CD4-positive, CD25-positive, alpha-beta regulatory T cell (primary cell): ENCODE data around the gene UEVLD. TPM values are rescaled to one million over a fixed set of nuclear protein-coding genes. Genes with fewer than 3 reads are reported as not detected.
A peak's percentile ranks its signal among the peaks of the same experiment; 100 is the strongest.
"Not testable (repeated sequence)": the region's sequence is repeated elsewhere in the genome, so short reads cannot be mapped to it uniquely, and the experiment has no call there.

Experiments used
- ATAC-seq, 2 donors: fragments of 150-1000 bp; cut with Tn5 transposase; one replicate each; pipeline ENCODE4 v1.10.0; 2021; ENCODE audit warnings: low read depth in 2 of 2, moderate number of reproducible peaks in 2 of 2, moderate library complexity in 1 of 2
- DNase-seq, 3 donors: peaks; one replicate each; pipeline versions ENCODE4 v3.0.0 to v3.0.0-alpha.2; 2012 to 2022; ENCODE audit warnings: mixed read lengths in 1 of 3
- H3K27ac ChIP-seq: one replicate; pipeline ENCODE4 v1.7.0; 2013; ENCODE audit warnings: mild to moderate bottlenecking, low read length; ENCODE audit not compliant: insufficient read depth, poor library complexity, severe bottlenecking
- H3K27me3 ChIP-seq: one replicate; pipeline ENCODE4 v1.7.0; 2013; ENCODE audit warnings: low read length; ENCODE audit not compliant: control insufficient read depth, insufficient read depth
- H3K36me3 ChIP-seq: one replicate; pipeline ENCODE4 v1.7.0; 2013; ENCODE audit warnings: mild to moderate bottlenecking, low read length, moderate library complexity; ENCODE audit not compliant: control insufficient read depth, insufficient read depth
- H3K4me1 ChIP-seq: 2 replicates; pipeline ENCODE4 v1.7.0; 2013; ENCODE audit warnings: mild to moderate bottlenecking, low read length; ENCODE audit not compliant: insufficient read depth, control insufficient read depth, poor library complexity, severe bottlenecking
- H3K4me3 ChIP-seq: one replicate; pipeline ENCODE4 v1.7.0; 2013; ENCODE audit warnings: low read depth, mild to moderate bottlenecking, low read length, moderate library complexity
- H3K9me3 ChIP-seq, 2 experiments: 1 replicate in 1 of 2; 2 replicates in 1 of 2; pipeline ENCODE4 v1.7.0; 2013; ENCODE audit warnings: low read length in 2 of 2, mild to moderate bottlenecking in 1 of 2, moderate library complexity in 1 of 2; ENCODE audit not compliant: control insufficient read depth in 2 of 2
- H3K27ac Mint-ChIP-seq, 3 donors: one replicate each; pipeline ENCODE4 v1.8.0; 2020 to 2022; ENCODE audit warnings: mild to moderate bottlenecking in 3 of 3, mixed read lengths in 3 of 3, moderate library complexity in 2 of 3
- H3K27me3 Mint-ChIP-seq: one replicate; pipeline ENCODE4 v1.8.0; 2022; ENCODE audit warnings: mild to moderate bottlenecking, mixed read lengths
- H3K36me3 Mint-ChIP-seq: one replicate; pipeline ENCODE4 v1.8.0; 2020; ENCODE audit warnings: mixed read lengths
- H3K4me1 Mint-ChIP-seq, 4 donors: one replicate each; pipeline ENCODE4 v1.8.0; 2020 to 2022; ENCODE audit warnings: mixed read lengths in 4 of 4, mild to moderate bottlenecking in 1 of 4
- H3K4me3 Mint-ChIP-seq, 4 donors: one replicate each; pipeline ENCODE4 v1.8.0; 2020 to 2022; ENCODE audit warnings: mild to moderate bottlenecking in 4 of 4, mixed read lengths in 4 of 4, moderate library complexity in 3 of 4
- H3K9me3 Mint-ChIP-seq, 7 donors: one replicate each; pipeline ENCODE4 v1.8.0; 2020 to 2022; ENCODE audit warnings: mixed read lengths in 7 of 7, mild to moderate bottlenecking in 3 of 7, moderate library complexity in 2 of 7
- polyA plus RNA-seq, 4 donors: library from polyadenylated mRNA; unstranded; fragments of 300-500 nt; fragmentation: Illumina TruSeq; gene quantifications; one replicate each; pipeline ENCODE4 v1.2.3, GENCODE V29; 2021
- total RNA-seq: library from RNA; stranded (reverse); gene quantifications from one replicate; pipeline ENCODE4 v1.2.3, GENCODE V29; 2022

UEVLD gene
- total and polyA plus RNA-seq, 5 donors from 2014 or later = 5.6 to 11.6 (median 6.3) TPM

- DNase-seq (no peak), ATAC-seq (no peak)
- H3K36me3 ChIP-seq = peaks cover 2% of the 10 kb centered on the region
- H3K36me3 Mint-ChIP-seq = peaks cover 6% of the 10 kb centered on the region
- no peak overlapping the region for H3K4me3 Mint-ChIP-seq
- H3K4me1 Mint-ChIP-seq = no peaks in the 10 kb centered on the region
- H3K27ac Mint-ChIP-seq = no peak overlapping the region
- no peaks in the 10 kb centered on the region for H3K4me1 ChIP-seq
- no peaks in the 10 kb centered on the region for H3K27me3 ChIP-seq
- no peaks in the 10 kb centered on the region for H3K9me3 ChIP-seq
- no peak overlapping the region for H3K27ac ChIP-seq
- H3K27me3 Mint-ChIP-seq = no peaks in the 10 kb centered on the region
- H3K4me3 ChIP-seq = no peak overlapping the region
- H3K9me3 Mint-ChIP-seq = no peaks in the 10 kb centered on the region
These were observed 12.5 kb upstream of the UEVLD start for GRCh38 chr11:18600915-18601569.

- H3K27me3 Mint-ChIP-seq = no peaks in the 10 kb centered on the region
- peak within 1 kb of the TSS in 2 of 3 donors; percentile 32 to 40 for H3K27ac Mint-ChIP-seq
- Histone ChIP-seq H3K27ac (no peak within 1 kb of the TSS), H3K27me3 (no peaks in the 10 kb centered on the region), H3K36me3 (no peaks in the 10 kb centered on the region), H3K9me3 (no peaks in the 10 kb centered on the region), H3K4me1 (no peaks in the 10 kb centered on the region), H3K4me3 (no peak within 1 kb of the TSS)
- ATAC-seq (no peak), DNase-seq (no peak)
- no peaks in the 10 kb centered on the region for H3K4me1 Mint-ChIP-seq
- H3K36me3 Mint-ChIP-seq = no peaks in the 10 kb centered on the region
- no peak within 1 kb of the TSS for H3K4me3 Mint-ChIP-seq
- H3K9me3 Mint-ChIP-seq = no peaks in the 10 kb centered on the region
These were observed 11.3 kb upstream of the UEVLD start, which contains the start of gene MISFA for GRCh38 chr11:18599739-18600230. Gene MISFA (plus strand): TSS chr11:18599789. CDS start chr11:18599929, 140 bp downstream.

GRCh38 chr11:18594999-18595749, 6.6 kb upstream of the UEVLD start:
- no peaks in the 10 kb centered on the region for H3K9me3 Mint-ChIP-seq
- no peaks in the 10 kb centered on the region for H3K36me3 Mint-ChIP-seq
- no peak overlapping the region for H3K4me3 Mint-ChIP-seq
- ATAC-seq (no peak), DNase-seq (no peak)
- H3K27ac Mint-ChIP-seq = no peak overlapping the region
- Histone ChIP-seq H3K36me3 (no peaks in the 10 kb centered on the region), H3K4me1 (peaks cover 10% of the 10 kb centered on the region), H3K4me3 (no peak overlapping the region), H3K27me3 (no peaks in the 10 kb centered on the region), H3K9me3 (no peaks in the 10 kb centered on the region), H3K27ac (no peak overlapping the region)
- H3K27me3 Mint-ChIP-seq = no peaks in the 10 kb centered on the region
- peaks cover 0 to 14% (median 7%) of the 10 kb centered on the region in 4 donors for H3K4me1 Mint-ChIP-seq

- H3K9me3 Mint-ChIP-seq, H3K27me3 ChIP-seq, H3K27ac ChIP-seq, DNase-seq, H3K27me3 Mint-ChIP-seq, ATAC-seq, H3K36me3 Mint-ChIP-seq, H3K4me3 Mint-ChIP-seq, H3K9me3 ChIP-seq, H3K4me3 ChIP-seq, H3K36me3 ChIP-seq, H3K27ac Mint-ChIP-seq: not testable (repeated sequence)
- H3K4me1 Mint-ChIP-seq = peaks cover 0 to 14% (median 8%) of the 10 kb centered on the region in 4 donors
- peaks cover 20% of the 10 kb centered on the region for H3K4me1 ChIP-seq
These were observed 5.6 kb upstream of the UEVLD start for GRCh38 chr11:18594088-18594487.

GRCh38 chr11:18590571-18590970, 2.0 kb upstream of the UEVLD start:
- no peaks in the 10 kb centered on the region for H3K36me3 ChIP-seq
- H3K4me1 ChIP-seq = peaks cover 38% of the 10 kb centered on the region
- no peaks in the 10 kb centered on the region for H3K9me3 ChIP-seq
- Mint-ChIP-seq H3K36me3 (no peaks in the 10 kb centered on the region), H3K27ac (peak overlapping the region in 1 of 3 donors; percentile 53), H3K9me3 (no peaks in the 10 kb centered on the region), H3K4me1 (peaks cover 0 to 14% (median 8%) of the 10 kb centered on the region in 4 donors), H3K4me3 (peak overlapping the region in 2 of 4 donors; percentile 12 to 52), H3K27me3 (no peaks in the 10 kb centered on the region)
- ATAC-seq (peak in 1 of 2 donors; percentile 11), DNase-seq (no peak)
- H3K27ac ChIP-seq = peak overlapping the region; percentile 88
- no peak overlapping the region for H3K4me3 ChIP-seq
- no peaks in the 10 kb centered on the region for H3K27me3 ChIP-seq

- Mint-ChIP-seq H3K4me1 (peaks cover 15 to 37% (median 17%) of the 10 kb centered on the region in 4 donors), H3K36me3 (peaks cover 11% of the 10 kb centered on the region), H3K9me3 (no peaks in the 10 kb centered on the region), H3K4me3 (peak overlapping the region in 2 of 4 donors; percentile 7 to 15), H3K27ac (peak overlapping the region in 1 of 3 donors; percentile 5), H3K27me3 (no peaks in the 10 kb centered on the region)
- Histone ChIP-seq H3K9me3 (no peaks in the 10 kb centered on the region), H3K4me3 (no peak overlapping the region), H3K36me3 (no peaks in the 10 kb centered on the region), H3K27me3 (no peaks in the 10 kb centered on the region), H3K4me1 (peaks cover 4% of the 10 kb centered on the region), H3K27ac (no peak overlapping the region)
- ATAC-seq (no peak), DNase-seq (no peak)
These were observed 6.7 kb downstream of the UEVLD start for GRCh38 chr11:18581825-18582224.

- peak overlapping the region; percentile 58 for H3K27ac ChIP-seq
These were observed 8.3 kb downstream of the UEVLD start for GRCh38 chr11:18580113-18580766.

More at GRCh38 chr11:18580113-18580766, 8.3 kb downstream of the UEVLD start:
- peaks cover 17 to 44% (median 19%) of the 10 kb centered on the region in 4 donors for H3K4me1 Mint-ChIP-seq
- no peaks in the 10 kb centered on the region for H3K27me3 Mint-ChIP-seq
- no peak overlapping the region for H3K27ac Mint-ChIP-seq
- ATAC-seq (no peak), DNase-seq (peak in 1 of 3 donors; percentile 21)
- H3K9me3 Mint-ChIP-seq = no peaks in the 10 kb centered on the region
- Histone ChIP-seq H3K36me3 (no peaks in the 10 kb centered on the region), H3K4me3 (no peak overlapping the region), H3K4me1 (peaks cover 7% of the 10 kb centered on the region), H3K27me3 (no peaks in the 10 kb centered on the region), H3K9me3 (no peaks in the 10 kb centered on the region)
- peaks cover 15% of the 10 kb centered on the region for H3K36me3 Mint-ChIP-seq
- no peak overlapping the region for H3K4me3 Mint-ChIP-seq
